DOHH2 (cell line): ENCODE data around the gene ELK4.

ENCODE experiments used
- EZH2phosphoT487 ChIP-seq: fragments of 200-600 bp; sonication (generic); IDR thresholded peaks from 2 replicates; pipeline ENCODE4 v1.6.1; 2017; ENCODE audit warnings: borderline replicate concordance, mild to moderate bottlenecking, antibody characterized with exemption, low read length, moderate library complexity, mixed read lengths
- TF ChIP-seq, protein P1 (sequence below): fragments of 200-600 bp; sonication (generic); IDR thresholded peaks from one replicate; pipeline ENCODE4 v1.5.1; 2014; ENCODE audit warnings: antibody characterized with exemption, mild to moderate bottlenecking, low read depth, low read length; ENCODE audit not compliant: poor library complexity, severe bottlenecking

- TF ChIP-seq, protein P1, sequence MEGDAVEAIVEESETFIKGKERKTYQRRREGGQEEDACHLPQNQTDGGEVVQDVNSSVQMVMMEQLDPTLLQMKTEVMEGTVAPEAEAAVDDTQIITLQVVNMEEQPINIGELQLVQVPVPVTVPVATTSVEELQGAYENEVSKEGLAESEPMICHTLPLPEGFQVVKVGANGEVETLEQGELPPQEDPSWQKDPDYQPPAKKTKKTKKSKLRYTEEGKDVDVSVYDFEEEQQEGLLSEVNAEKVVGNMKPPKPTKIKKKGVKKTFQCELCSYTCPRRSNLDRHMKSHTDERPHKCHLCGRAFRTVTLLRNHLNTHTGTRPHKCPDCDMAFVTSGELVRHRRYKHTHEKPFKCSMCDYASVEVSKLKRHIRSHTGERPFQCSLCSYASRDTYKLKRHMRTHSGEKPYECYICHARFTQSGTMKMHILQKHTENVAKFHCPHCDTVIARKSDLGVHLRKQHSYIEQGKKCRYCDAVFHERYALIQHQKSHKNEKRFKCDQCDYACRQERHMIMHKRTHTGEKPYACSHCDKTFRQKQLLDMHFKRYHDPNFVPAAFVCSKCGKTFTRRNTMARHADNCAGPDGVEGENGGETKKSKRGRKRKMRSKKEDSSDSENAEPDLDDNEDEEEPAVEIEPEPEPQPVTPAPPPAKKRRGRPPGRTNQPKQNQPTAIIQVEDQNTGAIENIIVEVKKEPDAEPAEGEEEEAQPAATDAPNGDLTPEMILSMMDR, result no peak
- no peak for TF ChIP-seq EZH2phosphoT487
Measured at GRCh38 chr1:205583461-205584130, 48.2 kb downstream of the ELK4 start.
